Glutamatergic neuron (in vitro differentiated cells): ENCODE data around the gene GCH1. TPM values are rescaled to one million over a fixed set of nuclear protein-coding genes. Genes with fewer than 3 reads are reported as not detected.

ENCODE experiments used
- DNase-seq: peaks from one replicate; pipeline ENCODE4 v3.0.0; 2022
- H3K27ac Mint-ChIP-seq: one replicate; pipeline ENCODE4 v1.8.0; 2020; ENCODE audit warnings: mild to moderate bottlenecking, mixed read lengths, inconsistent platforms; ENCODE audit not compliant: unreplicated experiment
- H3K27me3 Mint-ChIP-seq: one replicate; pipeline ENCODE4 v1.8.0; 2020; ENCODE audit warnings: mild to moderate bottlenecking, moderate library complexity, mixed read lengths, inconsistent platforms; ENCODE audit not compliant: unreplicated experiment
- H3K36me3 Mint-ChIP-seq: one replicate; pipeline ENCODE4 v1.8.0; 2020; ENCODE audit warnings: mild to moderate bottlenecking, mixed read lengths, inconsistent platforms; ENCODE audit not compliant: unreplicated experiment
- H3K4me1 Mint-ChIP-seq: one replicate; pipeline ENCODE4 v1.8.0; 2020; ENCODE audit warnings: mild to moderate bottlenecking, low read depth, mixed read lengths, inconsistent platforms; ENCODE audit not compliant: unreplicated experiment
- H3K4me3 Mint-ChIP-seq: one replicate; pipeline ENCODE4 v1.8.0; 2020; ENCODE audit warnings: mild to moderate bottlenecking, mixed read lengths, inconsistent platforms; ENCODE audit not compliant: unreplicated experiment
- H3K9me3 Mint-ChIP-seq: one replicate; pipeline ENCODE4 v1.8.0; 2020; ENCODE audit warnings: mild to moderate bottlenecking, moderate library complexity, mixed read lengths, inconsistent platforms; ENCODE audit not compliant: unreplicated experiment
- total RNA-seq: library from RNA; stranded (reverse); fragmentation: NEBNext Ultra II Directional; extraction: Animal tissue kit (Norgen Biotek cat#: 25700); gene quantifications from one replicate; pipeline ENCODE4 v1.2.1, GENCODE V29; 2021; ENCODE audit not compliant: unreplicated experiment
- TF ChIP-seq, protein P1 (sequence below): fragments of 200-600 bp; sonication (generic); IDR thresholded peaks from one replicate; pipeline ENCODE4 v1.5.0; 2021; ENCODE audit not compliant: partially characterized antibody, unreplicated experiment

Gene GCH1
- total RNA-seq, 1 donor from 2014 or later = 2.4 TPM

DNA sequence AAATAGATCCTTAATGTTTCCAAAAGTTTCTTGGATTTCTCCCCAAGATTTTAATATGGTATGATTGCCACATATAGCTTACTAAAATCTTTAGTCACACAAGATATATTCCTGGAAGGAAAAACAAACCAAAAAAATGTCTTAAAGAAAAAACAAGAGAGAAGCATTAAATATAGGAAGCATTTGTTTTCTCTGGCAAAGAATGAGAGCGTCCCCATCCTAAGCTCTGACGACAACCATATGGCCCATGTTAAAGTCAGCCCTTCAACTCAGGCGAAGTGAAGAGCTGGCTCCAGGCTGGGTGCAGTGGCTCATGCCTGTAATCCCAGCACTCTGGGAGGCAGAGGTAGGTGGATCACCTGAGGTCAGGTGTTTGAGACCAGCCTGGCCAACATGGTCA lies 35.6 kb downstream of the GCH1 start:
- no peaks in the 10 kb centered on the region for H3K36me3 Mint-ChIP-seq
- TF ChIP-seq, protein P1, sequence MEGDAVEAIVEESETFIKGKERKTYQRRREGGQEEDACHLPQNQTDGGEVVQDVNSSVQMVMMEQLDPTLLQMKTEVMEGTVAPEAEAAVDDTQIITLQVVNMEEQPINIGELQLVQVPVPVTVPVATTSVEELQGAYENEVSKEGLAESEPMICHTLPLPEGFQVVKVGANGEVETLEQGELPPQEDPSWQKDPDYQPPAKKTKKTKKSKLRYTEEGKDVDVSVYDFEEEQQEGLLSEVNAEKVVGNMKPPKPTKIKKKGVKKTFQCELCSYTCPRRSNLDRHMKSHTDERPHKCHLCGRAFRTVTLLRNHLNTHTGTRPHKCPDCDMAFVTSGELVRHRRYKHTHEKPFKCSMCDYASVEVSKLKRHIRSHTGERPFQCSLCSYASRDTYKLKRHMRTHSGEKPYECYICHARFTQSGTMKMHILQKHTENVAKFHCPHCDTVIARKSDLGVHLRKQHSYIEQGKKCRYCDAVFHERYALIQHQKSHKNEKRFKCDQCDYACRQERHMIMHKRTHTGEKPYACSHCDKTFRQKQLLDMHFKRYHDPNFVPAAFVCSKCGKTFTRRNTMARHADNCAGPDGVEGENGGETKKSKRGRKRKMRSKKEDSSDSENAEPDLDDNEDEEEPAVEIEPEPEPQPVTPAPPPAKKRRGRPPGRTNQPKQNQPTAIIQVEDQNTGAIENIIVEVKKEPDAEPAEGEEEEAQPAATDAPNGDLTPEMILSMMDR = no peak
- no peak for DNase-seq

DNA sequence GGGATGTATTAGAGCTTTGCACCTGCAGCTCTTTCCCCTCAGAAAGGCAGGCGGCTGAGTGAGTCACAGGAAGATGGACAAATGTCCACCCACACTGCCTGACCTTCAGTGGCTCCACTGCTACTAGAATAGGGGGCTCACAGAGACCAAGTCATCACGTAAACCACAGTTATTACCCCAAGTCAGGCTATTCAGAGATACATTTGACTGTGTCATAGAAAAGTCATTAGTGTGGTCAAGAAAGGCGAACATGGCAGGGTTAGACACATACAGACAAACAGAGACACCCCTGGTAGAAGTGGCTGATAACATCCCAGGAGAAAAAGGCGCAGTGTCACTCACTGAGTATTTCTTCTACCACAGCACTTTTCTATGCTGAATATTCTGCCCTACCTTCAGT lies 36.0 kb downstream of the GCH1 start:
- Mint-ChIP-seq H3K36me3 (no peaks in the 10 kb centered on the region), H3K27ac (no peak overlapping the region), H3K27me3 (peaks cover 1% of the 10 kb centered on the region), H3K4me1 (no peaks in the 10 kb centered on the region), H3K4me3 (no peak overlapping the region), H3K9me3 (peaks cover 13% of the 10 kb centered on the region)
- no peak for DNase-seq
- TF ChIP-seq, protein P1 = no peak

More for the DNA sequence above, 35.6 kb downstream of the GCH1 start:
- peaks cover 4% of the 10 kb centered on the region for H3K27me3 Mint-ChIP-seq
- no peak overlapping the region for H3K4me3 Mint-ChIP-seq
- H3K27ac Mint-ChIP-seq = no peak overlapping the region
- H3K9me3 Mint-ChIP-seq = peaks cover 13% of the 10 kb centered on the region
- H3K4me1 Mint-ChIP-seq = no peaks in the 10 kb centered on the region

DNA sequence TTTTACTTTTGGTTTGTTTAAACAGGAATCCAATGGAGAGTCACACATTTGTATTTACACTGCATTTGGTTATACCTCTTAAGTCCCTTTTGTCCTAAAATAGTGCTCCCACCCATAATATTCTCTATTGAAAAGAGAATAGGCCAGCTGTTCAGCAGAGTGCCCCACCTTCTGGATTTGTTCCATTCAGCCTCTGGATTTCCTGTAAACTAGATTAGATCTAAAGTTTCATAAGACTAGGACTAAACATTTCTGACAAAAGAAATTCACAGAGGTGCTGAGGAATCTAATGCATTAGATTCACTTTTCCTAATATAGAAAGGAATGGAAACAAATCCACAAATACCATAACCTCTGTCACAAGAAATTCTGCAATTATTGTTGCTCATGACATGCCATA lies 38.1 kb downstream of the GCH1 start:
- no peaks in the 10 kb centered on the region for H3K36me3 Mint-ChIP-seq
- no peaks in the 10 kb centered on the region for H3K27me3 Mint-ChIP-seq
- no peaks in the 10 kb centered on the region for H3K4me1 Mint-ChIP-seq
- TF ChIP-seq, protein P1 = no peak
- no peak for DNase-seq
- no peak overlapping the region for H3K27ac Mint-ChIP-seq
- no peaks in the 10 kb centered on the region for H3K9me3 Mint-ChIP-seq
- H3K4me3 Mint-ChIP-seq = no peak overlapping the region

DNA sequence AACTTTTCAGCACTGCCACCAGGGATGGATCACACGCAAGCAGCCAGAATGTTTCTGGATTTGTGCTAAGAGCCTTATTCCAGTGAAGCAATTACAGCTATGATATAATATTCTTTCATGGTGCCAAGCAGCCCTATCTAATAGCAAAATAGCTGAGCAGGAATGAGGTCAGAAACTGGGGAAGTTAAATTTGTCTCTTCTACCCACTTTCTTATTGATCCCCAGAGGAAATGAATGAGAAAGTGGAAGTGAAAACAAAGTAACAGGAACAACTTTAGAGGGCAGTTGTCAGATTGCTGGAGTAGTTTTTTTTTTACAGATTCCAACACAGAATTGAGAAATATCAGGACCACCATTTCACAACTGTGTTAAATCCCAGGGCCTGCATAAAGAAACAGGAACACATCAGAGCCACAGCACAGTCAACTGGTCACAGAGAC lies 44.8 kb downstream of the GCH1 start:
- H3K27me3 Mint-ChIP-seq = no peaks in the 10 kb centered on the region
- no peak overlapping the region for H3K4me3 Mint-ChIP-seq
- TF ChIP-seq, protein P1 = no peak
- no peak for DNase-seq
- H3K4me1 Mint-ChIP-seq = no peaks in the 10 kb centered on the region
- no peak overlapping the region for H3K27ac Mint-ChIP-seq
- no peaks in the 10 kb centered on the region for H3K36me3 Mint-ChIP-seq
- H3K9me3 Mint-ChIP-seq = no peaks in the 10 kb centered on the region

DNA sequence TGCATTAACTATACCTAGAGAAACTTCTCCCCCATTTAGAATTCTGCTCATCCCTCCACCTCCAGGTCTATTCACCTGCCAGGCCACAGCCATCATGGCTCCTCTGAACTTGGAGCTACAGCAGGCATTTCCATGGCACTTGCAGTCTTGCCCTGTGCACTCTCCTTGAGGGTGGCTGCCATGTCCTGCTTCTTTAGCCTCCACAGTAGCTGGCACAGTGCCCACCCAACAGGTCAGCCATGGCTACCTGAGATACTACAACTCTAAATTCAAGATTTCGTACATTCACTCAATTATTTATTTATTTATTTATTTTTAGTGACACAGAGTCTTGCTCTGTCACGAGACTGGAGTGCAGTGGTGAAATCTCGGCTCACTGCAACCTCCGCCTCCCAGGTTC lies 46.5 kb downstream of the GCH1 start:
- Mint-ChIP-seq H3K9me3 (no peaks in the 10 kb centered on the region), H3K27ac (no peak overlapping the region), H3K36me3 (no peaks in the 10 kb centered on the region), H3K27me3 (no peaks in the 10 kb centered on the region), H3K4me1 (no peaks in the 10 kb centered on the region), H3K4me3 (no peak overlapping the region)
- DNase-seq = no peak
- TF ChIP-seq, protein P1 = no peak
